IMR-90 (cell line): Measurements from ENCODE around the gene PCDHB8. TPM values are rescaled to one million over a fixed set of nuclear protein-coding genes. Genes with fewer than 3 reads are reported as not detected.
"Not testable (repeated sequence)": the region's sequence is repeated elsewhere in the genome, so short reads cannot be mapped to it uniquely, and the experiment has no call there.

Experiments used
- ATAC-seq: fragments of 200-7000 bp; cut with Tn5 transposase; 2 replicates; pipeline ENCODE4 v1.9.1; 2020; ENCODE audit warnings: low read depth, mild to moderate bottlenecking, moderate library complexity
- BruUV-seq: library from RNA; stranded (reverse); fragments of 400-500 nt; replicated peaks from 2 replicates; lab custom pipeline; 2021; lab: Mats Ljungman, UMichigan
- CTCF ChIA-PET: fragments of 300-600 bp; formaldehyde crosslinking; extraction: SDS; loops from one replicate; lab custom pipeline; 2021; ENCODE audit warnings: antibody characterized with exemption; lab: Yijun Ruan, JAX
- POLR2A ChIA-PET: fragments of 300-600 bp; sonication (Branson Sonifier 250); formaldehyde crosslinking; loops from one replicate; lab custom pipeline; 2022; ENCODE audit warnings: antibody characterized with exemption; ENCODE audit not compliant: unreplicated experiment; lab: Charles Lee
- DNase-seq: peaks from one replicate; pipeline ENCODE4 v3.0.0; 2013
- H2AFZ ChIP-seq: replicated peaks from 2 replicates; pipeline ENCODE3; 2013; ENCODE audit warnings: low read length, mild to moderate bottlenecking; ENCODE audit not compliant: poor library complexity
- H2AK5ac ChIP-seq: 2 replicates; pipeline ENCODE4 v1.6.1; 2013; ENCODE audit warnings: low read depth, low read length, inconsistent platforms
- H2AK9ac ChIP-seq: replicated peaks from 2 replicates; pipeline ENCODE3; 2013; ENCODE audit warnings: mild to moderate bottlenecking, low read depth, low read length, moderate library complexity; ENCODE audit not compliant: poor library complexity
- H2BK120ac ChIP-seq: 2 replicates; pipeline ENCODE4 v1.6.1; 2013; ENCODE audit warnings: low read depth, low read length, inconsistent platforms
- H2BK15ac ChIP-seq: 3 replicates; pipeline ENCODE4 v1.6.1; 2013; ENCODE audit warnings: low read depth, low read length, inconsistent platforms
- H2BK20ac ChIP-seq: 2 replicates; pipeline ENCODE4 v1.6.1; 2013; ENCODE audit warnings: low read depth, mild to moderate bottlenecking, inconsistent platforms, low read length, moderate library complexity
- H2BK5ac ChIP-seq: 2 replicates; pipeline ENCODE4 v1.6.1; 2013; ENCODE audit warnings: mild to moderate bottlenecking, low read depth, low read length, inconsistent platforms; ENCODE audit not compliant: poor library complexity, severe bottlenecking
- H3K14ac ChIP-seq: replicated peaks from 2 replicates; pipeline ENCODE4 v1.6.1; 2013; ENCODE audit warnings: low read depth, low read length, inconsistent platforms
- H3K18ac ChIP-seq: 2 replicates; pipeline ENCODE4 v1.6.1; 2013; ENCODE audit warnings: low read depth, low read length, control low read depth
- H3K23ac ChIP-seq: 2 replicates; pipeline ENCODE4 v1.6.1; 2013; ENCODE audit warnings: low read depth, low read length, inconsistent platforms
- H3K27ac ChIP-seq: 2 replicates; pipeline ENCODE4 v1.5.1; 2013; ENCODE audit warnings: mild to moderate bottlenecking, control low read depth, low read length; ENCODE audit not compliant: insufficient read depth
- H3K27me3 ChIP-seq: 2 replicates; pipeline ENCODE4 v1.6.1; 2013; ENCODE audit warnings: low read length; ENCODE audit not compliant: control insufficient read depth, insufficient read depth
- H3K36me3 ChIP-seq: 2 replicates; pipeline ENCODE4 v1.6.1; 2013; ENCODE audit warnings: low read length, mixed read lengths; ENCODE audit not compliant: control insufficient read depth, insufficient read depth
- H3K4ac ChIP-seq: 2 replicates; pipeline ENCODE4 v1.6.1; 2013; ENCODE audit warnings: low read depth, low read length, inconsistent platforms
- H3K4me1 ChIP-seq: 2 replicates; pipeline ENCODE4 v1.6.1; 2013; ENCODE audit warnings: low read length, mixed read lengths; ENCODE audit not compliant: control insufficient read depth, insufficient read depth
- H3K4me2 ChIP-seq: 2 replicates; pipeline ENCODE4 v1.6.1; 2013; ENCODE audit warnings: low read depth, mild to moderate bottlenecking, control low read depth, low read length, moderate library complexity
- H3K4me3 ChIP-seq: 2 replicates; pipeline ENCODE4 v1.5.1; 2013; ENCODE audit warnings: low read depth, mild to moderate bottlenecking, control low read depth, low read length, moderate library complexity; ENCODE audit not compliant: insufficient read depth
- H3K56ac ChIP-seq: 2 replicates; pipeline ENCODE4 v1.6.1; 2013; ENCODE audit warnings: low read length, inconsistent platforms; ENCODE audit not compliant: insufficient read depth; ENCODE audit errors: extremely low read depth
- H3K79me1 ChIP-seq, 2 experiments: 2 replicates each; pipeline ENCODE4 v1.6.1; 2013; ENCODE audit warnings: low read length in 2 of 2, inconsistent platforms in 1 of 2, low read depth in 1 of 2
- H3K9ac ChIP-seq: 2 replicates; pipeline ENCODE4 v1.6.1; 2013; ENCODE audit warnings: low read depth, low read length, control low read depth
- H3K9me1 ChIP-seq: 2 replicates; pipeline ENCODE4 v1.6.1; 2013; ENCODE audit warnings: low read length, inconsistent platforms; ENCODE audit not compliant: insufficient read depth
- H3K9me3 ChIP-seq: 2 replicates; pipeline ENCODE4 v1.6.1; 2013; ENCODE audit warnings: low read length; ENCODE audit not compliant: control insufficient read depth, insufficient read depth
- H4K20me1 ChIP-seq: 2 replicates; pipeline ENCODE4 v1.6.1; 2013; ENCODE audit warnings: low read length, inconsistent platforms; ENCODE audit not compliant: insufficient read depth
- H4K5ac ChIP-seq: 2 replicates; pipeline ENCODE4 v1.6.1; 2013; ENCODE audit warnings: mild to moderate bottlenecking, low read depth, low read length, control low read depth
- H4K8ac ChIP-seq, 2 experiments: 2 replicates each; pipeline ENCODE4 v1.6.1; 2013; ENCODE audit warnings: low read depth in 2 of 2, low read length in 2 of 2, control low read depth in 1 of 2, inconsistent platforms in 1 of 2
- H4K91ac ChIP-seq: 2 replicates; pipeline ENCODE4 v1.6.1; 2013; ENCODE audit warnings: low read depth, low read length, inconsistent platforms; ENCODE audit not compliant: insufficient read depth
- RFX5 ChIP-seq: IDR thresholded peaks from 2 replicates; pipeline ENCODE4 v1.8.0; 2012; ENCODE audit warnings: low read depth, mild to moderate bottlenecking, low read length, moderate library complexity
- WGBS, 2 experiments: methylation state at CpG; one replicate each; pipeline versions ENCODE4 v1.1.5 to v1.1.7; 2013; ENCODE audit warnings: missing lambda C conversion rate in 2 of 2; ENCODE audit not compliant: insufficient read length in 1 of 2; ENCODE audit errors: extremely low coverage in 2 of 2; 5-methylcytosine and 5-hydroxymethylcytosine counted together
- dilution Hi-C: fragments of 300-500 bp; cut with HindIII; formaldehyde crosslinking; loops from one replicate; pipeline ENCODE4 v1.14.3; 2018; ENCODE audit warnings: low sequenced_read_pairs; ENCODE audit not compliant: unreplicated experiment
- in situ Hi-C: fragments of 300-500 bp; cut with MboI; formaldehyde crosslinking; loops from 3 replicates; pipeline ENCODE4 v1.14.3; 2019; ENCODE audit warnings: low sequenced_read_pairs, inconsistent platforms, mixed read lengths
- intact Hi-C: fragments of 100-400 bp; cut with micrococcal nuclease; formaldehyde crosslinking; loops from 2 replicates; pipeline ENCODE4 v1.10.0; 2022
- polyA plus RNA-seq, 3 experiments: library from polyadenylated mRNA; depleted of rRNA; stranded (reverse); fragments of >200 nt; gene quantifications; 2 replicates each; pipeline ENCODE4 v1.2.3, GENCODE V29; 2012; ENCODE audit warnings: low replicate concordance in 1 of 3
- total RNA-seq: library from RNA; depleted of rRNA; stranded (reverse); fragments of >200 nt; gene quantifications from 2 replicates; pipeline ENCODE4 v1.2.3, GENCODE V29; 2012
- TF ChIP-seq, protein P1 (sequence below): conservative IDR thresholded peaks from 2 replicates; pipeline ENCODE4 v1.5.1; 2012; ENCODE audit warnings: mild to moderate bottlenecking, low read depth, low read length, improper control_type of control experiment

The PCDHB8 gene
- total and polyA plus RNA-seq, 2 of the 4 experiments (the other 2 are of a cell fraction) = 0.07 to 0.18 TPM

DNA sequence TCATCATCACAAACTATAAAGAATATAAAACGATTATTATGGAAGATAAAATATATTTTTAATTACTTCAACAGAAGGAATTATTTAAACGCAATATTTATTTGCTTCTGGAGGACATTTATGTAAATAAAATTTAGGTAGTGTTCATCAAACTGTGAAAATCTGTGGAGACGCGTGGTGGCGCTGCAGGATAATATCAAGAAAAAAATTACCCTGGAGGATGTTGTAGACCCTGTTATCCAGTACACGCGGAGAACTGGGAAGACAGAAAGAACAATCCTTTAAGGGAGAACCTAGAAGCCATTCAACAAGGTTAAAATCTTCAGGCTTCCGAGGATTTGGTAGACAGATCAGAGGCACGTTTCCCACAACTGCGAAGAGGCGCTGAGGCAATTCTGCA lies 30.9 kb downstream of the PCDHB8 start, which contains the start of gene PCDHB12:
TSS of gene PCDHB12 (plus strand) at position 242 of the 400 bp plus-strand sequence. CDS start 189 bp downstream, outside the sequence.
- no peaks in the 10 kb centered on the region for H3K79me1 ChIP-seq
- H4K8ac ChIP-seq = no peak within 1 kb of the TSS
- peak within 1 kb of the TSS; percentile 31 for H3K4me2 ChIP-seq
- no peak within 1 kb of the TSS for H2BK120ac ChIP-seq
- ATAC-seq (peak; percentile 44), DNase-seq (peak; percentile 2)
- H3K9me3 ChIP-seq = peaks cover 14% of the 10 kb centered on the region; the same call in 1 of the 2 replicates
- no peak within 1 kb of the TSS for H3K27ac ChIP-seq
- no peak within 1 kb of the TSS for H2AFZ ChIP-seq
- no peak within 1 kb of the TSS for H4K91ac ChIP-seq
- H2AK9ac ChIP-seq = no peak within 1 kb of the TSS
- H4K5ac ChIP-seq = no peak within 1 kb of the TSS
- peak within 1 kb of the TSS; percentile 60 for H3K4me3 ChIP-seq
- no peaks in the 10 kb centered on the region for H4K20me1 ChIP-seq
- H2BK20ac ChIP-seq = no peak within 1 kb of the TSS
- no peaks in the 10 kb centered on the region for H3K4me1 ChIP-seq
- no peak within 1 kb of the TSS for H3K18ac ChIP-seq
- H2BK15ac ChIP-seq = no peak within 1 kb of the TSS
- TF ChIP-seq RFX5 = no peak
- TF ChIP-seq, protein P1, sequence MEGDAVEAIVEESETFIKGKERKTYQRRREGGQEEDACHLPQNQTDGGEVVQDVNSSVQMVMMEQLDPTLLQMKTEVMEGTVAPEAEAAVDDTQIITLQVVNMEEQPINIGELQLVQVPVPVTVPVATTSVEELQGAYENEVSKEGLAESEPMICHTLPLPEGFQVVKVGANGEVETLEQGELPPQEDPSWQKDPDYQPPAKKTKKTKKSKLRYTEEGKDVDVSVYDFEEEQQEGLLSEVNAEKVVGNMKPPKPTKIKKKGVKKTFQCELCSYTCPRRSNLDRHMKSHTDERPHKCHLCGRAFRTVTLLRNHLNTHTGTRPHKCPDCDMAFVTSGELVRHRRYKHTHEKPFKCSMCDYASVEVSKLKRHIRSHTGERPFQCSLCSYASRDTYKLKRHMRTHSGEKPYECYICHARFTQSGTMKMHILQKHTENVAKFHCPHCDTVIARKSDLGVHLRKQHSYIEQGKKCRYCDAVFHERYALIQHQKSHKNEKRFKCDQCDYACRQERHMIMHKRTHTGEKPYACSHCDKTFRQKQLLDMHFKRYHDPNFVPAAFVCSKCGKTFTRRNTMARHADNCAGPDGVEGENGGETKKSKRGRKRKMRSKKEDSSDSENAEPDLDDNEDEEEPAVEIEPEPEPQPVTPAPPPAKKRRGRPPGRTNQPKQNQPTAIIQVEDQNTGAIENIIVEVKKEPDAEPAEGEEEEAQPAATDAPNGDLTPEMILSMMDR = peak; percentile 31
- H2BK5ac ChIP-seq = no peak within 1 kb of the TSS
- no TSS peak for BruUV-seq
- intact Hi-C loops (no loop called here), in situ Hi-C loops (no loop called here), dilution Hi-C loops (no loop called here)
- no peak within 1 kb of the TSS for H3K4ac ChIP-seq
- ChIA-PET POLR2A (no interaction called here), CTCF (interaction anchor here (0.6 to 0.9 kb wide), 3 partner anchors 10 to 209 kb away, joined by 3 read pairs; partner anchors contain the start of genes PCDHB9 and PCDHGB7)
- no peak within 1 kb of the TSS for H3K23ac ChIP-seq
- WGBS, 2 experiments = 0% methylated on average over 1 of the region's 11 CpGs; no CpG with 5 or more reads in 1 of the 2 experiments
- H3K9me1 ChIP-seq = no peaks in the 10 kb centered on the region
- no peaks in the 10 kb centered on the region for H3K27me3 ChIP-seq
- no peak within 1 kb of the TSS for H3K56ac ChIP-seq
- H3K36me3 ChIP-seq = no peaks in the 10 kb centered on the region
- no peak within 1 kb of the TSS for H3K14ac ChIP-seq
- no peak within 1 kb of the TSS; the same call in 1 of the 2 replicates for H3K9ac ChIP-seq
- H2AK5ac ChIP-seq = no peak within 1 kb of the TSS

DNA sequence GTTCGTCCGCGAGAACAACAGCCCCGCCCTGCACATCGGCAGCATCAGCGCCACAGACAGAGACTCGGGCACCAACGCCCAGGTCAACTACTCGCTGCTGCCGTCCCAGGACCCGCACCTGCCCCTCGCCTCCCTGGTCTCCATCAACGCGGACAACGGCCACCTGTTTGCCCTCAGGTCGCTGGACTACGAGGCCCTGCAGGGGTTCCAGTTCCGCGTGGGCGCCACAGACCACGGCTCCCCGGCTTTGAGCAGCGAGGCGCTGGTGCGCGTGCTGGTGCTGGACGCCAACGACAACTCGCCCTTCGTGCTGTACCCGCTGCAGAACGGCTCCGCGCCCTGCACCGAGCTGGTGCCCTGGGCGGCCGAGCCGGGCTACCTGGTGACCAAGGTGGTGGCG lies 32.7 kb downstream of the PCDHB8 start:
- CTCF ChIA-PET, POLR2A ChIA-PET: not testable (repeated sequence)

More for the DNA sequence above, 32.7 kb downstream of the PCDHB8 start:
- H3K14ac ChIP-seq, H3K79me1 ChIP-seq, H2BK120ac ChIP-seq, H2AFZ ChIP-seq, H3K4me1 ChIP-seq, H3K36me3 ChIP-seq, H2AK5ac ChIP-seq, H3K18ac ChIP-seq, H3K4me3 ChIP-seq, H3K9me1 ChIP-seq, H4K5ac ChIP-seq, H2BK20ac ChIP-seq, H3K23ac ChIP-seq, H4K8ac ChIP-seq, H2AK9ac ChIP-seq, DNase-seq, in situ Hi-C loops, ATAC-seq, H3K56ac ChIP-seq, dilution Hi-C loops, intact Hi-C loops, H4K20me1 ChIP-seq, H2BK15ac ChIP-seq, H3K27ac ChIP-seq, H2BK5ac ChIP-seq, H3K27me3 ChIP-seq, BruUV-seq, H3K9ac ChIP-seq, H4K91ac ChIP-seq, H3K4ac ChIP-seq, H3K4me2 ChIP-seq: not testable (repeated sequence)
- 48% methylated on average over 10 of the region's 39 CpGs; no CpG with 5 or more reads in 1 of the 2 experiments for WGBS, 2 experiments
- peaks cover 20% of the 10 kb centered on the region; the same call in 1 of the 2 replicates for H3K9me3 ChIP-seq
